ENCODE results near the gene GBA2. TPM values are rescaled to one million over a fixed set of nuclear protein-coding genes. Genes with fewer than 3 reads are reported as not detected.
A peak's percentile ranks its signal among the peaks of the same experiment; 100 is the strongest.

Gene GBA2
- total RNA-seq, 1 donor from 2014 or later = 53.7 TPM

GRCh38 chr9:35730486-35730854 lies 18.6 kb downstream of the GBA2 start:
- Histone ChIP-seq H3K27me3 (ENCODE audit: control insufficient read depth, insufficient read depth, low read length) (no peaks in the 10 kb centered on the region), H3K36me3 (ENCODE audit: control insufficient read depth, insufficient read depth, low read length) (no peaks in the 10 kb centered on the region), H3K4me3 (ENCODE audit: low read depth, low read length) (peak overlapping the region; percentile 93)
- no peak for DNase-seq (ENCODE audit: low read depth)
- TF ChIP-seq, protein P1, sequence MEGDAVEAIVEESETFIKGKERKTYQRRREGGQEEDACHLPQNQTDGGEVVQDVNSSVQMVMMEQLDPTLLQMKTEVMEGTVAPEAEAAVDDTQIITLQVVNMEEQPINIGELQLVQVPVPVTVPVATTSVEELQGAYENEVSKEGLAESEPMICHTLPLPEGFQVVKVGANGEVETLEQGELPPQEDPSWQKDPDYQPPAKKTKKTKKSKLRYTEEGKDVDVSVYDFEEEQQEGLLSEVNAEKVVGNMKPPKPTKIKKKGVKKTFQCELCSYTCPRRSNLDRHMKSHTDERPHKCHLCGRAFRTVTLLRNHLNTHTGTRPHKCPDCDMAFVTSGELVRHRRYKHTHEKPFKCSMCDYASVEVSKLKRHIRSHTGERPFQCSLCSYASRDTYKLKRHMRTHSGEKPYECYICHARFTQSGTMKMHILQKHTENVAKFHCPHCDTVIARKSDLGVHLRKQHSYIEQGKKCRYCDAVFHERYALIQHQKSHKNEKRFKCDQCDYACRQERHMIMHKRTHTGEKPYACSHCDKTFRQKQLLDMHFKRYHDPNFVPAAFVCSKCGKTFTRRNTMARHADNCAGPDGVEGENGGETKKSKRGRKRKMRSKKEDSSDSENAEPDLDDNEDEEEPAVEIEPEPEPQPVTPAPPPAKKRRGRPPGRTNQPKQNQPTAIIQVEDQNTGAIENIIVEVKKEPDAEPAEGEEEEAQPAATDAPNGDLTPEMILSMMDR (IDR thresholded peaks at IDR 0.05; ENCODE audit: insufficient read depth, low read length, poor library complexity, severe bottlenecking) = no peak

GRCh38 chr9:35729700-35730485 lies 19.1 kb downstream of the GBA2 start:
- no peaks in the 10 kb centered on the region for H3K36me3 ChIP-seq (ENCODE audit: control insufficient read depth, insufficient read depth, low read length)
- H3K27me3 ChIP-seq (ENCODE audit: control insufficient read depth, insufficient read depth, low read length) = no peaks in the 10 kb centered on the region
- peak overlapping the region; percentile 93 for H3K4me3 ChIP-seq (ENCODE audit: low read depth, low read length)
- DNase-seq (ENCODE audit: low read depth) = no peak
- TF ChIP-seq, protein P1 (IDR thresholded peaks at IDR 0.05; ENCODE audit: insufficient read depth, low read length, poor library complexity, severe bottlenecking) = peak; percentile 72

DNA sequence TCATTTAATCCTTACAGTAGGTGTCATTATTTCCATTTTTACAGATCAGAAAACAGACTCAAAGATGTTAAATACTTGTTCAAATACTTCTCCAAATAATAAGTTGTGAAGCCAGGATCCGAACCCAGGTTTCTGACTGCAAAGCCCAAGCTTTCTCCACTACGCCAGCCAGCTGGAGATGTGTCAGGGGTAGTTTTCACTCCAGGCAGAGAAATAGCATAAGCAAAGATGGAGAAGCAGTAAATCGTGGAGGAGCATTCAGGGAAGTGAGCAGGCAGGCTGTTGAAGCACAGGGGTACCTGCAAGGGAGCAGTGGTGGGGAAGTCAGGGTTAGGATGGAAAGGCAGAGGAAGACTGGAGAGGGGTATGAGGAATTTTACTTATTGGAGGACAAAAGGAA lies 19.9 kb downstream of the GBA2 start:
- no peaks in the 10 kb centered on the region for H3K36me3 ChIP-seq (ENCODE audit: control insufficient read depth, insufficient read depth, low read length)

DNA sequence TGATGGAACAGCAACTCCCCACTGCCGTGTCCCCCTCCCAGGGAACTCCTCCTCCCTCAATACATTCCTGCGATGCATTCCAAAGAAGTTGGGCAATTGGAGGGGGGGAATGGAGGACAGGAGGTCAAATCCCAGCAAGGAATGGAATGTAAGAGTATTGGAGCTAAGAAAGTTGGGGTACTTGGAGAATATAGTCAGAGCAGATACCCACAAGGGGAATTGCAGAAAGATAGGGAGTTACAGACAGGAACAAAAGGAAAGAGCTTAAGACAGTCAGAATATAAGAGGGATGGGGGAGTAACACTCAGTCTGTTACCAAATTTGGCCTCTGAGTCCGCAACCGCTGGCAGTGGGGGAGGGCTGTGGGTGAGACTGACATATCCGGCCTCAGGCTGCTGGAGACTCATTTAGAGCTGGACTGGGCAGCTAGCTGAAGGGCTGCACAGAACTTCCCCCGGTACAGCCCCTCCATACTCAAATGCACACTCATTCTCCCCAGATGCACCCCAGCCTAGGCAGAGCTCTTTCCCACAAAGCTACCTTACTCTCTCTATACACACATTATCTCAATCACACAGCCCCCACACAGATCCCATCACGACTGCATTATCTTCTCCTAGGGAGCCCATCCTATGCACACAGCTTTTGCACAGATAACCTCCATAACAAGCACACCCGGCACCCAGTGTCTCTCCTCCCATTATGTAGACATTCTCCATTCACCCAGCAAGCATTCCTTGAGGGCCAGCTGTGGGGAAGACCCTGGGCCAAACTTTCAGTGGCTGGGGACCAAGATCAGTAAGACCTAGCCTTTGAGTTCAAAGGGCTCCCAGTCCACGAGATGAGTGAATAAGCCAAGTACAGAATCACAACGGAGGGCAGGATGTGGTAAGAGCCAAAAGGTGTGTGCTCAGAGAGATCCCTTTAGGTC lies 20.7 kb downstream of the GBA2 start:
- TF ChIP-seq, protein P1 (IDR thresholded peaks at IDR 0.05; ENCODE audit: insufficient read depth, low read length, poor library complexity, severe bottlenecking) = no peak
- DNase-seq (ENCODE audit: low read depth) = peak; percentile 63
- Histone ChIP-seq H3K27me3 (ENCODE audit: control insufficient read depth, insufficient read depth, low read length) (no peaks in the 10 kb centered on the region), H3K36me3 (ENCODE audit: control insufficient read depth, insufficient read depth, low read length) (no peaks in the 10 kb centered on the region), H3K4me3 (ENCODE audit: low read depth, low read length) (peak overlapping the region; percentile 15)

More for the DNA sequence above, 19.9 kb downstream of the GBA2 start:
- DNase-seq (ENCODE audit: low read depth) = no peak
- no peaks in the 10 kb centered on the region for H3K27me3 ChIP-seq (ENCODE audit: control insufficient read depth, insufficient read depth, low read length)
- TF ChIP-seq, protein P1 (IDR thresholded peaks at IDR 0.05; ENCODE audit: insufficient read depth, low read length, poor library complexity, severe bottlenecking) = no peak
- H3K4me3 ChIP-seq (ENCODE audit: low read depth, low read length) = peak overlapping the region; percentile 93

- peaks cover under 1% of the 10 kb centered on the region for H3K36me3 ChIP-seq (ENCODE audit: control insufficient read depth, insufficient read depth, low read length)
- TF ChIP-seq, protein P1 (IDR thresholded peaks at IDR 0.05; ENCODE audit: insufficient read depth, low read length, poor library complexity, severe bottlenecking) = no peak
- DNase-seq (ENCODE audit: low read depth) = no peak
Observed at GRCh38 chr9:35727676-35728040, 21.4 kb downstream of the GBA2 start.

More at GRCh38 chr9:35727676-35728040, 21.4 kb downstream of the GBA2 start:
- H3K27me3 ChIP-seq (ENCODE audit: control insufficient read depth, insufficient read depth, low read length) = no peaks in the 10 kb centered on the region
- H3K4me3 ChIP-seq (ENCODE audit: low read depth, low read length) = peak overlapping the region; percentile 15
